Posterior vena cava (tissue), 2 donors: ENCODE results near the gene DOK7. TPM values are rescaled to one million over a fixed set of nuclear protein-coding genes. Genes with fewer than 3 reads are reported as not detected.
"Not testable (repeated sequence)": the region's sequence is repeated elsewhere in the genome, so short reads cannot be mapped to it uniquely, and the experiment has no call there.

Experiments
- DNase-seq: peaks from one replicate; pipeline ENCODE4 v3.0.0-alpha.2; 2020; ENCODE audit warnings: low spot score
- intact Hi-C, 2 donors: fragments of 100-400 bp; cut with DNase I; formaldehyde crosslinking; loops; one replicate each; pipeline versions ENCODE4 v1.14.1 to v1.14.2; 2022 to 2023
- total RNA-seq, 2 donors: library from RNA; stranded (reverse); fragmentation: NEBNext Ultra II Directional; extraction: Animal tissue kit (Norgen Biotek cat#: 25700); gene quantifications; one replicate each; pipeline ENCODE4 v1.2.1, GENCODE V29; 2021
- donor health status: DM: yes; HTN: yes; CAD: no.
- donor health status: DM: yes; HTN: yes; CAD: no.

The DOK7 gene
- total RNA-seq, 2 donors from 2014 or later = 0.14 TPM; not detected in 1

- DNase-seq = no peak
- intact Hi-C loops = no loop called here
Measured at GRCh38 chr4:3494462-3494871, 31.4 kb downstream of the DOK7 start.

- no peak for DNase-seq
- intact Hi-C loops = no loop called here
Measured at GRCh38 chr4:3495204-3495975, 32.3 kb downstream of the DOK7 start.

- intact Hi-C loops = no loop called here
- DNase-seq = no peak
Measured at GRCh38 chr4:3496021-3496420, 32.9 kb downstream of the DOK7 start.

- DNase-seq = no peak
- intact Hi-C loops = no loop called here
Measured at GRCh38 chr4:3497095-3497494, 34.0 kb downstream of the DOK7 start.

DNA sequence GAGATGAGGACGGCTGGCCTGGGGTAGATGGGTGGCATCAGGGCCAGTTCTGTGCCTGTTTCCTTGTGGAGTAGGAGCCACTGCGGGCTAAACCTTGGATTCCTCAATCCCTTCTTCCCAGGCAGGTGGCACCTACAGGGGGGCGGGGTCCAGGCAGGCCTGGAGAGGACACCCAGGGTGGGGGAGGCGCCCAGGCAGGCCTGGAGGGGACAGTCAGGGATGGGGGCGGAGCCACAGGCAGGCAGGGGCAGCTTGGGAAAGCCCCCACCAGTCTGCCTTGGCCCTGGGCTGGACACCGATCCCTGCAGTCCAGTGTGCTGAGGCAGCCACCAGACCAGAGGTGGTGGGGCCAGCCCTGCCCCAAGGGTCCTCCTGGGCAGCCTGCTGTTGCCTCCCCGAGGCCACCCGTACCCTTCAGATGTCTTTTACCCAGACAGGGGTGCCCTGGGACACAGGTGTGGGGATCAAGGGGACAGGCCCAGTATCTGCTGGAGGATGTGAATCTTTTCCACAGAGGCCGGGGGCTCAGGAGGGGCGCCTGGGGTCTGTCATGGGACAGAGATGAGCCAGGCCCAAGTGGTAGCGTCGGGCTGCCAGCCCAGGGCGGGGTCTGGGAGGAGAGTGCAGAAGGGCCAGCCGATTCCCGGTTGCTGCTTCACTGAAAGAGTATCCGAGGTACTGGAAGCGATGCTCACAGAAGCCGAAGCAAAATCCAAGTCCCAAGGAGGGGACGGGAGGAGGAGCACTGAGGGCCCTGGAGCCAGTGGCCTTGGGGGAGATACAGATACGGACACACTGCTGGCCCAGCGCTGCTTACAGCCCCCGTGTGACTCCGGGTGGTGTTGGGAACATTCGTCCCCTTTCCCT is 34.6 kb downstream of the DOK7 start:
- DNase-seq = no peak
- intact Hi-C loops = no loop called here

- DNase-seq = no peak
- intact Hi-C loops = no loop called here
Measured at GRCh38 chr4:3498407-3498806, 35.3 kb downstream of the DOK7 start.

- intact Hi-C loops = no loop called here
- no peak for DNase-seq
Measured at GRCh38 chr4:3498901-3499510, 35.9 kb downstream of the DOK7 start.

- DNase-seq = no peak
- intact Hi-C loops = no loop called here
Measured at GRCh38 chr4:3499710-3500109, 36.6 kb downstream of the DOK7 start.

DNA sequence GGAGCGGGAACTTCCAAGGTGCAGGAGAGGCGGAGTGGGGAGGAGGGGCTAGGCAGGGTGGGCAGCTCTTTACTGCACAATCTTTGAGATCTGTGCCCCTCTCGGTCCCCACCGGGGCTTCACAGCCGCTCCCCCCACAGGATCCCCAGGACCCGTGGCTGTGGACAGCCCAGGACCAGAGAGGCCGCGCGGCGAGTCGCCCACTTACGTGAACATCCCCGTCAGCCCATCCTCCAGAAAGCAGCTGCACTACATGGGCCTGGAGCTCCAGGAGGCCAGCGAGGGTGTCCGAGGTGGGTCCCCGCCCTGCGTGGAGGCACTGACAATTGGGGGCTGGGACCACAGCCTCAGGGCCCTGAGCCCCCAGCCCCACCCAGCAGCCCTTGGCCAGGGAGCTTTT is 37.0 kb downstream of the DOK7 start:
- no peak for DNase-seq

DNA sequence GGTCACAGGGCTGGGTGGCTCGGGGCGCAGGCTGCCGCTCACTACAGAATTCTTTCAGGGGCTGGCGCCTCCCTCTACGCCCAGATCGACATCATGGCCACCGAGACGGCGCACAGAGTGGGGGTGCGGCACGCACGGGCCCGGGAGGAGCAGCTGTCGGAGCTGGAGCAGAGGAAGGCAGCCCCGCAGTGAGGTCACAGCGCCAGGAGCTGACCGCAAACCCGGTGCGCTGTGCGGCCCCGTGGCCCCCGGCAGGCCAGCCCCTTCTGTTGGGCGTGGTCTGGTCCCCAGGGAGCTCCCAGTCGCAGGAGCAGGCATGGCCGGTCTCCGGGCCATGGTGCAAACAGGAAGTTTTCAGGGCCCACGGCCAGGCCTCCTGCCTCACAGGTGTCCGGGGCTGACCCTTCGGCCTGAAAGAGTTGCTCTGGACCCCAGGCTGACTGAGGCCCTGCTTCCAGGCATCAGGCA is 37.6 kb downstream of the DOK7 start:
- DNase-seq = no peak
- intact Hi-C loops = no loop called here

More for the DNA sequence above, 37.0 kb downstream of the DOK7 start:
- intact Hi-C loops = no loop called here

- intact Hi-C loops = no loop called here
- DNase-seq = no peak
Measured at GRCh38 chr4:3501126-3501824, 38.2 kb downstream of the DOK7 start.

GRCh38 chr4:3501825-3502425 is 38.8 kb downstream of the DOK7 start:
- intact Hi-C loops = no loop called here
- no peak for DNase-seq

GRCh38 chr4:3502941-3503936 is 40.1 kb downstream of the DOK7 start:
- no peak for DNase-seq
- intact Hi-C loops = no loop called here

DNA sequence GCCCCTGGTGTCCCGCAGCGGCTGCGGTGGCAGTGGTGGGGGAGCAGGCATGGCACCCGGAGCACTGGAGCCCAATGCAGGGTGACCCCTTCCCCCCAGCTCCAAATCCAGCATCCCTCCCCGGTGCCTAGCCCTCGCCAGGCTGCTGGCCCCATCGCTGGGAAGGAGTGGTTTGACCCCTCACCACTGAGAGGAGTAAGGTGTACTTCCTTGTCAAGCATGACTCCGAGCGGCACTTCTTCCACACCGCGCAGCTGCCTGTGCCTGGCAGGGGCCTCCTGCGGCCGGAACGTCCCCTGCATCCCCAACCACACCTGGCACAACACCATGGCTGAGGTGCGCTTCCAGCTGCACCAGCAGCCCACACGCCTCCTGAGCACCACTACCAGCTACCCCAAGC is 42.1 kb downstream of the DOK7 start:
- intact Hi-C loops = no loop called here
- DNase-seq = no peak

- no peak for DNase-seq
- intact Hi-C loops = no loop called here
Measured at GRCh38 chr4:3508542-3508941, 45.4 kb downstream of the DOK7 start.

- no peak for DNase-seq
- intact Hi-C loops = no loop called here
Measured at GRCh38 chr4:3510481-3510880, 47.4 kb downstream of the DOK7 start.

DNA sequence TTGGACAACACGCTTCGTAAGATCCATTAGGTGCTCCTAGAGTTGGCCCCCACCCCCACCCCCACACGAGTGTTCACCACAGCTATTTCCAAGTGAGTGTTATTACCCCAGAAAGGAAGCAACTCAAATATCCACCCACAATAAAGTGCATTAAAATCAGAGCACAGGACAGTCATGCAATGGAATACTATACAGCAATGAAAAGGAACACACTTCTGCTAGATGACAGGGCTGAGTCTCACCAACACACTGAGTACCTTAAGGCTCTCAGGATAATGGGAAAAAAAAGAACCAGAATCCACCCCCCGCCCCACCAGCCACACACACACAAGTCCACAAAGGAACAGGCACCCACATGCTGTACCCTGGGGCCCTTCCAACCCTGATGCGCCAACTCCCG is 48.1 kb downstream of the DOK7 start:
- intact Hi-C loops = no loop called here
- no peak for DNase-seq

GRCh38 chr4:3511601-3512000 is 48.5 kb downstream of the DOK7 start:
- DNase-seq, intact Hi-C loops: not testable (repeated sequence)
